HG03280 (cell line): ENCODE measurements around the gene JAK3.

Experiments
- ATAC-seq: cut with Tn5 transposase; IDR thresholded peaks from one replicate; pipeline ENCODE4 v1.9.1; 2021; ENCODE audit warnings: mild to moderate bottlenecking, moderate library complexity; ENCODE audit not compliant: unreplicated experiment

JAK3 gene

DNA sequence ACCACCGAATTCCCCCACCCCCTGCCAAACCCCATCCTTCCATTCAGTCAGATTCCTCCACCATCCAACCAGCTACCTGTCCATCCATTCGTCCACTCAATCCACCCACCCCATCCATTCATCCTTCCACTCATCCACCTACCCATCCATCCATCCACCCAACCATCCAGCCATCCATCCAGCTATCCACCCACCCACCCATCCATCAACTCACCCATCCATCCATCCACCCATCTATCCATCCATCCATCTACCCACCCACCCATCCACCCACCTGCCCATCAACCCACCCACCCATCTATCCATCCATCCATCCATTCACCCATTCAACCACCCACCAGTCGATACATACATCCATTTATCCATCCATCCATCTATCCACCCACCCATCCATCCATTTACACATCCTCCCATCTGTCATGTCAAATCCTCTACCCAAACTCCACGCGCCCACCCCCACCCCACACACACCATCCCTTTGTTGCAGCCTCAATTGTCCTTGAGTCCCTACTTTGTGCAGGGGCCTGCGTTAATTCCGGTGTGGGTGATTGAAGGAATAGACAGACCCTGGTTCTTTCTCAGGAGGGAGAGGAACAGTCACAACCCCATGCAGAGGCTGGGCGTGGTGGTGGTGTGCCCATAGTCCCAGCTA is 18.7 kb upstream of the JAK3 start:
- ATAC-seq: no peak

DNA sequence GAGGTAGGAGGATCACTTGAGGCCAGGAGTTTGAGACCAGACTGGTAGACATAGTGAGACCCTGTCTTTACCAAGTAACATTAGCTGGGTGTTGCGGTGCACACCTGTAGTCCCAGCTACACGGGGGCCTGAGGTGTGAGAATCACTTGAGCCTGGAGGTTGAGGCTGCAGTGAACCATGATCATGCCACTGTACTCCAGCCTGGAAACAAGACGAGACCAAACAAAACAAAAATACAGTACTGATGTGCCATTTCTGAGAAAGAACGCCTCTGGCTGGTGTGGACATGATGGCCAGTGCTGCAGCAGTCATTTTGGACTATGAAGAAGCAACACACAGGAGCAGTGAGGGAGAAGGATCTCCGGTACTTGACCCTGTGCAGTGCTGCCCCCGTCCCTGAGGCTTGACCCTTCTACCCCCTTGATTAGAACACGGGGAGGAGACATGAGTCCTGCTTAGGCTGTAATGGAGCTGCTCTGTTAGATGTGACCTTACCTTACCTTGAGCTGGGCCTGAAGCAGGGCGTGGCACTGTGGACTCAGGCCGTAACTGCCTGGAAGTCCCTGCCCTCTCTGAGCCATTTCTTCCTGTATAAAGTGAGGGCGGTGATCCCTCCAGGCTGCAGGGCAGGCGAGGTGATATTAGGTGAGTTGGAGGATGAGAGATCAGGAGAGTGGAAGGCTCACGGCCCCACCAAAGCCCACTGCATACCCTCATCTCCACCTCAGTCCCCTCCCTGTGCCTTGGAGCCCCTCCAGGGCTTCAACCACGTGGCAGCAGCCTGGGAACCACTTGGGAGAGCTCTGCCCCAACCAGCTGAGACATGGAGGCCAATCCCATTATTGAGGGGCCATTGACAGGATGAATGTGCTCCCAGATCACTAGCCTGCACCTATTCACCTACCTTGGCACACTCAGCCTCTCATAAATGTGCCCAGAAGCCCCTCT is 17.9 kb upstream of the JAK3 start:
- ATAC-seq: no peak

DNA sequence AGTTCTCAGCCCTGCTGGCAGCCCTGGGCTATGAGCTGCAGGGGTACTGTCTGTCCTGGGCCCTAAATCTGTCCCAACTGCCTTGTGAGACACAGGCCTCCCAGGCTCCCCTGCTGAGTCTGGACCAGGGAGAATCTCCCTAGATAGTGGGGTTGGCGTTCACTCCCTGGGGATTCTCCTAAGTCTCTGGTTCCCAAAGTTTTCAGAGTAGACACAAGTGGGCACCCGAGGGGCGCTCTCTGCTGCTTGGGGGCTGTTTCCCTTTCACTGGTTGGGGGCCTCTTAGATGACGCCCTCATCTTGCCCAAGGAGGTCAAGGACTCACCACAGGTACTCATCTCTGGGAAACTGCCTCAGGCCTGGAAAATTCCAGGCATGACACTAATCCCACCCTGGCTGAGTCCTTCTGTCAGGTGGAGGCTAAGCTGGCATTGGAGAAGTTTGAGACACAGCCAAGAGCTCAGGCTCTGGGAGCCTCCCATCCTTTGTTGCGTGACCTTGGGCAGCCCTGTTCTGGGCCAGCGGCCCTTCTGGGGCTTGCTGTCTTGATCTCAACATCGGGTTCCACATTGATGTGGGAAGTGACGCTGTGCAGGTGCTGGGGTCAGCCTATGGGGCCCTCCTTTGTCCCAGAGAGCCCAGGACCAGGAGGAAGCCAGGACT is 15.9 kb upstream of the JAK3 start:
- no peak for ATAC-seq

DNA sequence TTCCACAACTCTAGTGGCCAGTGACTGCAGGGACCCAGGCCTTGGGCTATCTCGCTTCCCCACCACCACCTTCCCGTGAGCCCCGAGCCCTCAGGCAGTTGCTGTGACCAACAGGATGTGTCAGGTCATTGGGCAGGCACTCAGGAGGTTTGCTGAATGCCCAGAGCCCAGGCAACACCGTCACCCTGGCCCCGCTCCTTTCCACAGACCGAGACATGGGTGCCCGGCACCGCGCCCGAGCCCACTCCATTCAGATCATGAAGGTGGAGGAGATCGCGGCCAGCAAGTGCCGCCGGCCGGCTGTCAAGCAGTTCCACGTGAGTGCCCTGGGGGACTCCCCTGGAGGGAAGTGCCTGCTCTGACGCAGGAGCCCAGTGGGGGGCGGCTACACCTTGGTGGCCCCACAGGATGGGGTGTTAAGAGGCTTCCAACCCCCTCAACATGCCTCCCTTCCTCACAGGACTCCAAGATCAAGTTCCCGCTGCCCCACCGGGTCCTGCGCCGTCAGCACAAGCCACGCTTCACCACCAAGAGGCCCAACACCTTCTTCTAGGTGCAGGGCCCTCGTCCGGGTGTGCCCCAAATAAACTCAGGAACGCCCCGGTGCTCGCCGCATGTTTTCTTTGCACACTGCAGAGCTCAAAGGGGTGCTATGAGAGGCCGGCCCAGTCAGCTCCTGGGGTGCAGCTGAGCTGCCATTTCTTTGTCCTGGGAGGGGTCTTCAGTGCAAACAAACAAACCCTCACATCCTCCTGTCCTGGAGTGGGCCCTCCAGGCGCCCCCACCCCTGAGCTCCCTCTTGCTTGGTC is 15.1 kb upstream of the JAK3 start:
- no peak for ATAC-seq

GRCh38 chr19:17861542-17862402 is 14.0 kb upstream of the JAK3 start:
- no peak for ATAC-seq

DNA sequence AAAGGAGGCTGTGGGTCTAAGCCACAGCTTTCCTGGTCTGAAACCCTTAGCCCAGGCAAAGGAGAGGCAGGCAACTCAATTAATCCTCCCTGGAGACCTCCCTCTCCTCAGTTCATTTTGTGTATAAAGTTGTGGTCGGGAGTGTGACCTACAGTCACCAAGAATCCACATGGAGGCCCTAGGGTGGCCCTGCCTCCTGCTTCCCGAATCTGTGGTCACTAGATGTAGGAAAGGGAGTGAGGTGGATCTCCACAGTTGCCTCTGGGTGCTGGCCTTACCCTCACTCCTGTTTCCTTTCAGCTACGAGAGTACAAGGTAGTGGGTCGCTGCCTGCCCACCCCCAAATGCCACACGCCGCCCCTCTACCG is 13.2 kb upstream of the JAK3 start:
- ATAC-seq: no peak

DNA sequence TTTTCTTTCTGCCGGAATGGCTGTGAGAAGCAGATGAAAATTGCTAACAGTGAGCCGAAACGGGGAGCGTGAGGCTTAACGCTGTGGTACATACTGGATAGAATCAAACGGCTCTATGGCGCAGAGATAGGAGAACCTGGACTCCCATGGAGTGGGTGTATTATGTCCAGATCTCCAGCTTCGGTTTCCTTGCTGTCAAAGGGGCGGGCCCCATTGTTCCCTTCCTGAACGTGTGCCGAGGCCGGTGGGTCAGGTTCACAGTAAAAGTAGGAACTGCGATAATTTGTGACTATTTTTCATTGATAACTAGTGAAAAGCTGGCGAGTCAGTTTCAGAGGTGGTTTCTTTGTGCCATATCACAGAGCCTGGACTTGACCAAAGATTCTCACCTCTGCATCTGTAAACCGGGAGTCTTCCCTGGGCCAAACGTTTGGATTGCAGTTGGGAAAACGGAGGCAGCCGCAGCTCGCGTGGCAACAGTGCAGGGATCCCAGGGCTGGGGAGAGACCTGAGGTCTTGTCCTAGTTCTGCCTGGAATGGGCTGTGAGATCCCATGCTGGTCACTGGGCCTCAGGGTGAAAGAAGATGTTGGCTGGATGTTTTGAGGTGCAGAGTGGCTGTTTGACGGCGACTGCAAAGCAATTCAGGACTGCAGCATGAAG is 12.7 kb upstream of the JAK3 start:
- ATAC-seq: no peak

GRCh38 chr19:17859533-17860330 is 11.9 kb upstream of the JAK3 start, which contains the start of gene RPL18A:
RPL18A (plus strand) TSS chr19:17859910; CDS start chr19:17859957, 47 bp downstream.
- peak; percentile 93 for ATAC-seq

GRCh38 chr19:17855280-17856152 is 7.7 kb upstream of the JAK3 start:
- no peak for ATAC-seq

DNA sequence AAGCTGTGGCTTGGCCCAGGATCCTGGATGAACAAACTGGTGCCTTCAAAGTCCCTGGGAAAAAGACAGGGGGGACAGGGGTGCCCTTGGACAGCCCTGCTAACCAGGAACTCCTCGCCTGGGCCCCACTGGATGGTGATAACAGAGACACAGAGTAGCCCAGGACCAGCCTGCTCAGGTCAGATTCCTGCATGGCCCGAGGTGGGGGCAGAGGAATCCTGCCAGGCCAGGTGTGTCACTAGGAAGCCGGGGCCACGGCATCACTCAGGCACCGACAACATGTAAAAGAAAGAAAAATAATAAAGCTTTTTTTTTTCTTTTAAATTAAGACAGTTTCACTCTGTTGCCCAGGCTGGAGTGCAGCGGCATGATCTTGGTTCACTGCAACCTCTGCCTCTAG is 6.3 kb upstream of the JAK3 start:
- no peak for ATAC-seq

DNA sequence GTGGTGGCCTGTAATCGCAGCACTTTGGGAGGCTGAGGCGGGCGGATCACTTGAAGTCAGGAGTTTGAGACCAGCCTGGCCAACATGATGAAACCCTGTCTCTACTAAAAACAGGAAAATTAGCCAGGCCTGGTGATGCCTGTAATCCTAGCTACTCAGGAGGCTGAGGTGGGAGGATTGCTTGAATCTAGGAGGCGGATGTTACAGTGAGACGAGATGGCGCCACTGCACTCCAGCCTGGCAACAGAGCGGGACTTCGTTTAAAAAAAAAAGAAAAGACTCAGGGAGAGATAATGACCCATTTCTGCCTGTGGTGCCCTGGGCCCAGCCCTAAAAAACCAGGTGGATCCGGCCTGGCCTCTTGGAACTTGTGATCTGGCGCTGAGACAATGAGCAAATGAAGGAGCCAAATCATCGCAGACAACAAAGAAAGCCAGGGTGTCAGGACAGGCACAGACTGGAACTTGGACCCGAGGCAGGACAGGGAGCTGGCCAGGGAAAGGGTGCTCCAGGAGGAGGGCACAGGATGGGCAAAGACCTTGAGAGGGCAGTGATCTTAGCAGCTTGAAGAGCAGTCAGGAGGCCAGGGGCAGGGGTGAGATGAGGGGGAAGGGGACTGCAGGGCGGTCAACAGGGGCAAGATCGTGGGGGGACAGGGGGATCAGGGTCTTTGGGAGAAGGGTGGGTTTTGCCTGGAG is 962 bp upstream of the JAK3 start:
- ATAC-seq: no peak

- no peak for ATAC-seq
Measured at GRCh38 chr19:17846146-17846545, 1.6 kb downstream of the JAK3 start.

- no peak for ATAC-seq
Measured at GRCh38 chr19:17843908-17844490, 3.8 kb downstream of the JAK3 start.

GRCh38 chr19:17843292-17843827 is 4.4 kb downstream of the JAK3 start:
- ATAC-seq: no peak

DNA sequence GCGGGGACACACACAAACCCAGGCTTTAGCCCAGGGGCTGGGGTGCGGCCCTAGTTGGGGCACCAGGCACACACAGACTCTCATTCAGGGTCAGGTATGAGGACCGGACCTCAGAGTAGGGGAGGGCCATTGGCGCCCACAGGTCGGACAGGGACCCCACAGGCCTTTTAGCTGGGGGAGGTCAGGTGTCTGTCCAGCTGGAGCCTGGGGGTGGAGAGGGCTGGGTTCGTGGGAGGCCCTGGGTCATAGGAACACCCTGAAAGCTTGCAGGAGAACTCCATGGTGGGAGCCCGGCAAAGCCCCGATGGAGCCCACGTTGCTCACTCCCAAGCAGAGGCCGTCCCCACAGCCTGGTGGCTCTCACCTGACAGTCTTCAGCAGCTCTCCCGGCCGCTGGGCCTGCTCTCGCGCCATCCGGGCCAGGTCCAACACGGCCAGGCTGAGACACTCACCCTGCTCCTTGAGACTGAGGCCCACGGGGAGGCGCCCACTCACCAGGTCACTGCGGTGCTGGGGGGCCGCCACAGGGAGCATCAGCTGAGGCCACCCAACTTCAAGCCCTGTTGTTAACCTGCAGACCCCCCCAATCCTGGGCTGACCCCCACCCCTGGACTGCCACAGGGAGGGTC is 5.0 kb downstream of the JAK3 start:
- ATAC-seq: no peak
